PC-9 (cell line): ENCODE results near the gene TYROBP.

Experiments used
- EZH2 ChIP-seq: fragments of 200-600 bp; sonication (generic); IDR thresholded peaks from 2 replicates; pipeline ENCODE4 v1.8.0; 2017; ENCODE audit warnings: antibody characterized with exemption, low read depth
- TF ChIP-seq, protein P1 (sequence below): fragments of 200-600 bp; sonication (generic); conservative IDR thresholded peaks from 2 replicates; pipeline ENCODE4 v1.6.1; 2017; ENCODE audit warnings: mixed run types, antibody characterized with exemption, mild to moderate bottlenecking, moderate library complexity

DNA sequence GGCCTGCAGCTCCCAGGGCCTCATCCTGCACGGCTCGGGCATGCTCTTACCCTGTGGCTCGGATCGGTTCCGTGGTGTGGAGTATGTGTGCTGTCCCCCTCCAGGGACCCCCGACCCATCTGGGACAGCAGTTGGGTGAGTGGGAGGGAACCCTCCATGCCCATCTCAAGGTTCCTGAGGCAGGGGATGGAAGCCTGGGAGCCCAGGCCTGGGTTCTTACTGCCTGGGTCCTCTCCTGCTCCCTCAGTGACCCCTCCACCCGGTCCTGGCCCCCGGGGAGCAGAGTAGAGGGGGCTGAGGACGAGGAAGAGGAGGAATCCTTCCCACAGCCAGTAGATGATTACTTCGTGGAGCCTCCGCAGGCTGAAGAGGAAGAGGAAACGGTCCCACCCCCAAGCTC, 36.5 kb downstream of the TYROBP start:
- TF ChIP-seq, protein P1, sequence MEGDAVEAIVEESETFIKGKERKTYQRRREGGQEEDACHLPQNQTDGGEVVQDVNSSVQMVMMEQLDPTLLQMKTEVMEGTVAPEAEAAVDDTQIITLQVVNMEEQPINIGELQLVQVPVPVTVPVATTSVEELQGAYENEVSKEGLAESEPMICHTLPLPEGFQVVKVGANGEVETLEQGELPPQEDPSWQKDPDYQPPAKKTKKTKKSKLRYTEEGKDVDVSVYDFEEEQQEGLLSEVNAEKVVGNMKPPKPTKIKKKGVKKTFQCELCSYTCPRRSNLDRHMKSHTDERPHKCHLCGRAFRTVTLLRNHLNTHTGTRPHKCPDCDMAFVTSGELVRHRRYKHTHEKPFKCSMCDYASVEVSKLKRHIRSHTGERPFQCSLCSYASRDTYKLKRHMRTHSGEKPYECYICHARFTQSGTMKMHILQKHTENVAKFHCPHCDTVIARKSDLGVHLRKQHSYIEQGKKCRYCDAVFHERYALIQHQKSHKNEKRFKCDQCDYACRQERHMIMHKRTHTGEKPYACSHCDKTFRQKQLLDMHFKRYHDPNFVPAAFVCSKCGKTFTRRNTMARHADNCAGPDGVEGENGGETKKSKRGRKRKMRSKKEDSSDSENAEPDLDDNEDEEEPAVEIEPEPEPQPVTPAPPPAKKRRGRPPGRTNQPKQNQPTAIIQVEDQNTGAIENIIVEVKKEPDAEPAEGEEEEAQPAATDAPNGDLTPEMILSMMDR, result no peak
- TF ChIP-seq EZH2, result no peak
